BLaER1 treated with 17β-estradiol and CSF1 and Interleukin-3, amounts not matched to agents 10 nM and 100 nM (cell line): ENCODE measurements around the gene UGT1A5.

ENCODE experiments used
- H3K27ac ChIP-seq, 11 experiments: shearing (Covaris generic); formaldehyde crosslinking; 2 replicates each; pipeline ENCODE4 v1.8.1; 2022
- H3K27me3 ChIP-seq, 11 experiments: shearing (Covaris generic); formaldehyde crosslinking; 2 replicates each; pipeline ENCODE4 v1.8.1; 2022
- H3K36me3 ChIP-seq, 11 experiments: shearing (Covaris generic); formaldehyde crosslinking; 2 replicates each; pipeline ENCODE4 v1.8.1; 2022
- H3K4me1 ChIP-seq, 10 experiments: shearing (Covaris generic); formaldehyde crosslinking; 2 replicates each; pipeline ENCODE4 v1.8.1; 2022
- H3K4me2 ChIP-seq, 11 experiments: shearing (Covaris generic); formaldehyde crosslinking; 2 replicates each; pipeline ENCODE4 v1.8.1; 2022
- H3K4me3 ChIP-seq, 10 experiments: shearing (Covaris generic); formaldehyde crosslinking; 2 replicates each; pipeline ENCODE4 v1.8.1; 2022
- H3K9ac ChIP-seq, 11 experiments: shearing (Covaris generic); formaldehyde crosslinking; 2 replicates each; pipeline ENCODE4 v1.8.1; 2022
- H3K9me3 ChIP-seq, 11 experiments: shearing (Covaris generic); formaldehyde crosslinking; replicated peaks in 1 of 11; 2 replicates each; pipeline ENCODE4 v1.8.1; 2022
- H4K20me1 ChIP-seq, 11 experiments: shearing (Covaris generic); formaldehyde crosslinking; 2 replicates each; pipeline ENCODE4 v1.8.1; 2022
- Cebpa-rat ChIP-seq, 11 experiments: shearing (Covaris generic); IDR thresholded peaks; 2 replicates each; pipeline ENCODE4 v1.8.1; 2022

Gene UGT1A5

GRCh38 chr2:233807215-233807865, 94.6 kb downstream of the UGT1A5 start:
- H3K27me3 ChIP-seq, result no peaks in the 10 kb centered on the region
- no peak overlapping the region for H3K27ac ChIP-seq
- H3K4me2 ChIP-seq, result no peak overlapping the region
- peaks cover 0 to 9% (median 0%) of the 10 kb centered on the region in 11 experiments; a peak in 4 of 22 replicates for H3K9me3 ChIP-seq
- no peak for TF ChIP-seq Cebpa-rat (IDR thresholded peaks at IDR 0.05)
- H3K4me1 ChIP-seq, result no peaks in the 10 kb centered on the region
- no peaks in the 10 kb centered on the region for H3K36me3 ChIP-seq
- no peak overlapping the region for H3K4me3 ChIP-seq
- no peaks in the 10 kb centered on the region for H4K20me1 ChIP-seq
- no peak overlapping the region for H3K9ac ChIP-seq

DNA sequence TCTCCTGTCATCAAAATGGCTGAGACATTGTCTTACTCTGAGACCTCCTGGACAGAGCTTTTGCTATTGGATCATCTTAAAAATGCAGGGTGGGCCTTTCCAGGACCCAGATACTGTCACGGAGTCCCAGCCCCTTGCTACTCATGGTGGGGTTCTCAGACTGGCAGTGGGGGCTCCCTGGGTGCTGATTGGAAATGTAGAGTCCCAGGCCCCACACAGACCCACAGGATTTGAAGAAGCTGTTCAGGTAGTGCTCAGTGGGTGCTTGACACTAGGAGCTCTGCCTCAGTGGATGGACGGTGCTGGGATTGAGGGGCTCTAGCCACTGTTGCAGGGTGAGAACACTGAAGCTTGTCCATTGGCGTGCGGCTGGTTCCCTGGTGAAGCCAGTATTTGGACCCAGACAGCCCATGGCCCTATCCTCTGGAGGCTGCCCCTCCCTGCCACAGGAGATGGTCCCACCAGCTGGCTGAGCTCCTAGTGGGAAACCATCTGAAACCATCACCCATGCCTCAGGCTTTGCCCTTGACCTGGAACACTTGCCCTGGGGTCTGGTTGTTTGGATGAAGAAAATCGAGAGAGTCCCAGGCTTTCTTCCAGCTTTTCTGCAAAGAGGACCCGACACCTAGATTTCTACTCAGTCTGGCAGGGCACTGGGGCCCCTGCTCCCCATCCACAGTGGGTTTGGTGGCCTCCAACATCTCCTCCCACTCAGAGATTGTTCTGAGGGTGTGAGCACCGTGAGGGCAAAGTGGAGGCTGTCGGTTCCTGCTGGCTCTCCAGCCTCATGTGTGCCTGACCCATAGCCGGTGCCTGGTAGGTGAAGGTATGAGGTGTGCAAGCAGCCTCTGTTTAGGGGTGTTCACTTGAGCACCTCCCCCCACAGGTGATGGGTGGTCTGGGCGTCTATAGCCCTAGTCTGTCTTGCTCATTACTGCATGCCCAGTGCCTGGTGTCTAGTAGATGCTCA, 95.5 kb downstream of the UGT1A5 start:
- no peaks in the 10 kb centered on the region for H3K36me3 ChIP-seq
- no peak for TF ChIP-seq Cebpa-rat (IDR thresholded peaks at IDR 0.05)
- no peak overlapping the region for H3K4me2 ChIP-seq
- H3K9ac ChIP-seq, result no peak overlapping the region
- no peaks in the 10 kb centered on the region for H3K27me3 ChIP-seq
- peaks cover 0 to 9% (median 0%) of the 10 kb centered on the region in 11 experiments; a peak in 4 of 22 replicates for H3K9me3 ChIP-seq
- no peak overlapping the region for H3K27ac ChIP-seq
- H3K4me3 ChIP-seq, result no peak overlapping the region
- H4K20me1 ChIP-seq, result no peaks in the 10 kb centered on the region
- H3K4me1 ChIP-seq, result no peaks in the 10 kb centered on the region

DNA sequence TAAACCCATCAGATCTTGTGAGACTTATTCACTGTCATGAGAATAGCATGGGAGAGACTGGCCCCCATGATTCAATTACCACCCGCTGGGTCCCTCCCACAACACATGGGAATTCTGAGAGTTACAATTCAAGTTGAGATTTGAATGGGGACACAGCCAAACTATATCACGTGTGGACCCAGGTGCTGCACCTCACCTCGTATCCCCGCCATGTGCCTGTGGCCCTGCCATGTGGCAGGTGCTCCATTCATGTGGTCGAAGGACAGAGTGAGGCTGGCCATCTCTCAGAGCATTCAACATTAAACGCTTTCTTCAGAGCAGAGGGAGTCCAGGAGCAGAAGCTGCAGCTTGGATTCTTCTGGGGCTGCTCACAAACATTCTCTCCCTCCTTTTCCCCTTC, 97.7 kb downstream of the UGT1A5 start:
- Histone ChIP-seq H3K9me3 (peaks cover 0 to 9% (median 0%) of the 10 kb centered on the region in 11 experiments; a peak in 4 of 22 replicates), H3K27me3 (no peaks in the 10 kb centered on the region), H3K36me3 (no peaks in the 10 kb centered on the region)

DNA sequence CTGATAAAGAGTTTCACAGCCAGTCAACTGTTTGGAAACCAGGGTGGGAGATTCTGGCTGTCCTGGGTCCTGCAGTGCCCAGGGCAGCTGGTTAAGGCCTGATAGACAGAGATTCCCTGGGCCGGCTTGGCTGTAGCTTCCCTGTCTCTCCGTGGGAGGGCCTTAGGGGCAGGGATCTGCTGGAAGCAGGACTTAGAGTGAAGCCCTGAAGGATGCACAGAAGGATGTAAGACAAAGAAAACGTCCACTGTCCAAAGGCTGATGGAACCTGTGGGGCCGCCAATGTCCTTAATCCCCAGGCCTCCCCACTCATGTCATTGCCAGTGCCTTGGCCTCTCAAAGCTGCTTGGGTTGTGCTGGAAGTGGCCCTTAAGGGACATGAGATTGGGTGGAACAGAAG, 98.4 kb downstream of the UGT1A5 start:
- H3K27ac ChIP-seq, result no peak overlapping the region
- H3K9me3 ChIP-seq, result peaks cover 0 to 9% (median 0%) of the 10 kb centered on the region in 11 experiments; a peak in 4 of 22 replicates
- no peak for TF ChIP-seq Cebpa-rat (IDR thresholded peaks at IDR 0.05)

More for the DNA sequence above, 97.7 kb downstream of the UGT1A5 start:
- Histone ChIP-seq H3K4me3 (no peak overlapping the region), H3K27ac (no peak overlapping the region), H4K20me1 (no peaks in the 10 kb centered on the region), H3K4me2 (no peak overlapping the region), H3K4me1 (no peaks in the 10 kb centered on the region), H3K9ac (no peak overlapping the region)
- no peak for TF ChIP-seq Cebpa-rat (IDR thresholded peaks at IDR 0.05)

GRCh38 chr2:233811732-233812131, 99.0 kb downstream of the UGT1A5 start:
- Histone ChIP-seq H3K27me3 (no peaks in the 10 kb centered on the region), H4K20me1 (no peaks in the 10 kb centered on the region; a peak in 1 of 22 replicates), H3K4me2 (no peak overlapping the region), H3K9ac (no peak overlapping the region), H3K9me3 (peaks cover 0 to 9% (median 0%) of the 10 kb centered on the region in 11 experiments; a peak in 4 of 22 replicates), H3K36me3 (no peaks in the 10 kb centered on the region), H3K4me3 (no peak overlapping the region), H3K4me1 (peaks cover 0 to 5% (median 5%) of the 10 kb centered on the region in 10 experiments; a peak in 18 of 20 replicates), H3K27ac (no peak overlapping the region)
- TF ChIP-seq Cebpa-rat (IDR thresholded peaks at IDR 0.05), result no peak

More for the DNA sequence above, 98.4 kb downstream of the UGT1A5 start:
- Histone ChIP-seq H3K27me3 (no peaks in the 10 kb centered on the region), H3K9ac (no peak overlapping the region), H4K20me1 (no peaks in the 10 kb centered on the region), H3K36me3 (no peaks in the 10 kb centered on the region), H3K4me1 (no peaks in the 10 kb centered on the region), H3K4me2 (no peak overlapping the region), H3K4me3 (no peak overlapping the region)

GRCh38 chr2:233813236-233814055, 100.7 kb downstream of the UGT1A5 start:
- Histone ChIP-seq H3K4me3 (no peak overlapping the region), H3K27me3 (no peaks in the 10 kb centered on the region), H3K36me3 (no peaks in the 10 kb centered on the region), H4K20me1 (no peaks in the 10 kb centered on the region; a peak in 1 of 22 replicates), H3K4me1 (peaks cover 5 to 22% (median 20%) of the 10 kb centered on the region in 10 experiments; a peak in 19 of 20 replicates), H3K4me2 (no peak overlapping the region), H3K9ac (no peak overlapping the region), H3K27ac (no peak overlapping the region), H3K9me3 (peaks cover 0 to 9% (median 0%) of the 10 kb centered on the region in 11 experiments; a peak in 3 of 22 replicates)
- no peak for TF ChIP-seq Cebpa-rat (IDR thresholded peaks at IDR 0.05)

DNA sequence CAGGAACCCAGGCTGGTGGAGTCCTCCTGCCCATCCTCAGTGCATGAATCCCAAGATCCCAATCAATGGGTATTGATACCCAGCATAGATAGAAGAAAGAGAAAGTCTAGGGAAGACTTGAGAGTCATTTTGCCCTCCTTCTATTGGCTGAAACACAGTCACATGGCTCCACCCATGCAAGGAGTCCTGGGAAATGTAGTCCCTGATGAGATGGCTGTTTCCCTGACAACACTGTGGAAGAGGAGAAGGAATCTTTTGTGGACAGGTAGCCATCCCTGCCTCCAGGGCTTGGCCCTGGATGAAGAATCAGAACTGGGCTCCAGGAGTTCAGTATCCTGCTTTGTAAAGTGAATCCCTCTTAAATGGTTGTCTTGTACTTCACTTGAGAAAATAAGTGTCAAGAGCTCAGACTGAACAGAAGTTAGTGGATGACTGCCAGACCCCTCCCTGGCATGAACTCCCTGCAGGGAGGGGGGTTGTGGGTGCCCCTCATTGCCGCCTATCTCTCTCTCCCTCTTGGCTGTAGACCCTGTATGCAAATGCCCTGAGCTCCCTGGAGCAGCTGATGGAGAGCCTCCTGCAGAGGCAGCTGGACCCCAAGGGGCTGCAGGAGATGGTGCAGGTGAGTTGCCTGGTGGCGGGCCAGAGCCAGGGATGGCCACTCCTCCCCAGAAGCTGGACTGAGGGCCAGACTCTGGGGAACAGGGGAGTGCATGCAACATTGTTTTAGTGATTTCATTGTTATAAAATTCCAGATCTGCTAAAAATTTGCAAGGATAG, 101.5 kb downstream of the UGT1A5 start:
- H3K27ac ChIP-seq, result no peak overlapping the region
- no peak overlapping the region for H3K9ac ChIP-seq
- H3K4me2 ChIP-seq, result no peak overlapping the region
- no peaks in the 10 kb centered on the region; a peak in 1 of 22 replicates for H4K20me1 ChIP-seq
- no peaks in the 10 kb centered on the region for H3K27me3 ChIP-seq
- TF ChIP-seq Cebpa-rat (IDR thresholded peaks at IDR 0.05), result no peak
- peaks cover 5 to 22% (median 20%) of the 10 kb centered on the region in 10 experiments; a peak in 19 of 20 replicates for H3K4me1 ChIP-seq
- H3K36me3 ChIP-seq, result no peaks in the 10 kb centered on the region
- peaks cover 0 to 9% (median 0%) of the 10 kb centered on the region in 11 experiments; a peak in 3 of 22 replicates for H3K9me3 ChIP-seq
- no peak overlapping the region for H3K4me3 ChIP-seq

- no peak overlapping the region for H3K27ac ChIP-seq
- TF ChIP-seq Cebpa-rat (IDR thresholded peaks at IDR 0.05), result no peak
Observed at GRCh38 chr2:233815861-233816260, 103.2 kb downstream of the UGT1A5 start.

More at GRCh38 chr2:233815861-233816260, 103.2 kb downstream of the UGT1A5 start:
- H4K20me1 ChIP-seq, result no peaks in the 10 kb centered on the region; a peak in 1 of 22 replicates
- no peak overlapping the region for H3K4me3 ChIP-seq
- H3K27me3 ChIP-seq, result no peaks in the 10 kb centered on the region
- H3K4me2 ChIP-seq, result no peak overlapping the region
- peaks cover 0 to 4% (median 0%) of the 10 kb centered on the region in 11 experiments; a peak in 1 of 22 replicates for H3K9me3 ChIP-seq
- H3K4me1 ChIP-seq, result peaks cover 5 to 22% (median 20%) of the 10 kb centered on the region in 10 experiments; a peak in 19 of 20 replicates
- H3K36me3 ChIP-seq, result no peaks in the 10 kb centered on the region
- H3K9ac ChIP-seq, result no peak overlapping the region
